Mucosa of gallbladder (tissue), 1 donor: ENCODE measurements around the gene ZSCAN26. TPM values are rescaled to one million over a fixed set of nuclear protein-coding genes. Genes with fewer than 3 reads are reported as not detected.
"Not testable (repeated sequence)": the region's sequence is repeated elsewhere in the genome, so short reads cannot be mapped to it uniquely, and the experiment has no call there.

Experiments used
- DNase-seq: peaks from one replicate; pipeline ENCODE4 v3.0.0-alpha.2; 2020; ENCODE audit warnings: low spot score
- total RNA-seq: library from RNA; stranded (reverse); gene quantifications from one replicate; pipeline ENCODE4 v1.2.1, GENCODE V29; 2021
- donor health status: DM: no; HTN: no; CAD: no.

The ZSCAN26 gene
- total RNA-seq, 1 donor from 2014 or later, result 17.2 TPM

- DNase-seq, result no peak
Measured at GRCh38 chr6:28257042-28257441, 9.9 kb upstream of the ZSCAN26 start.

- peak; percentile 82 for DNase-seq
Measured at GRCh38 chr6:28258877-28259777, 7.8 kb upstream of the ZSCAN26 start, which contains the start of gene NKAPL. TSS of gene NKAPL (plus strand) at chr6:28259297. CDS start at chr6:28259372, 75 bp downstream.

GRCh38 chr6:28263922-28264321 lies 3.0 kb upstream of the ZSCAN26 start:
- DNase-seq, result no peak

- DNase-seq, result no peak
Measured at GRCh38 chr6:28264834-28265401, 2.0 kb upstream of the ZSCAN26 start.

- DNase-seq, result no peak
Measured at GRCh38 chr6:28266563-28266961, 381 bp upstream of the ZSCAN26 start.

- DNase-seq, result no peak
Measured at GRCh38 chr6:28267695-28268059, 734 bp downstream of the ZSCAN26 start.

- no peak for DNase-seq
Measured at GRCh38 chr6:28269492-28269891, 2.5 kb downstream of the ZSCAN26 start.

GRCh38 chr6:28274888-28275287 lies 7.9 kb downstream of the ZSCAN26 start:
- no peak for DNase-seq

- no peak for DNase-seq
Measured at GRCh38 chr6:28277746-28278145, 10.8 kb downstream of the ZSCAN26 start.

GRCh38 chr6:28280595-28281287 lies 13.8 kb downstream of the ZSCAN26 start:
- DNase-seq, result no peak

GRCh38 chr6:28281288-28282064 lies 14.5 kb downstream of the ZSCAN26 start, which contains the start of gene PGBD1:
TSS of gene PGBD1 (plus strand) at chr6:28281572. CDS start at chr6:28283814, 2,242 bp downstream.
- peak; percentile 39 for DNase-seq

GRCh38 chr6:28282926-28283325 lies 16.0 kb downstream of the ZSCAN26 start:
- DNase-seq, result no peak

- no peak for DNase-seq
Measured at GRCh38 chr6:28291573-28291972, 24.6 kb downstream of the ZSCAN26 start.

- no peak for DNase-seq
Measured at GRCh38 chr6:28295326-28295725, 28.4 kb downstream of the ZSCAN26 start.

GRCh38 chr6:28296520-28297060 lies 29.6 kb downstream of the ZSCAN26 start:
- DNase-seq, result no peak

GRCh38 chr6:28303570-28303969 lies 36.6 kb downstream of the ZSCAN26 start:
- DNase-seq, result no peak

- not testable (repeated sequence) for DNase-seq
Measured at GRCh38 chr6:28306363-28306762, 39.4 kb downstream of the ZSCAN26 start.

GRCh38 chr6:28311139-28311823 lies 44.3 kb downstream of the ZSCAN26 start:
- no peak for DNase-seq

- no peak for DNase-seq
Measured at GRCh38 chr6:28312939-28313338, 46.0 kb downstream of the ZSCAN26 start.

- no peak for DNase-seq
Measured at GRCh38 chr6:28315628-28316027, 48.7 kb downstream of the ZSCAN26 start.

GRCh38 chr6:28317866-28318265 lies 50.9 kb downstream of the ZSCAN26 start:
- not testable (repeated sequence) for DNase-seq
